ENCODE data around the gene RRAGB. TPM values are rescaled to one million over a fixed set of nuclear protein-coding genes. Genes with fewer than 3 reads are reported as not detected.
"Not testable (repeated sequence)": the region's sequence is repeated elsewhere in the genome, so short reads cannot be mapped to it uniquely, and the experiment has no call there.

Gene RRAGB
- 10 to 100 TPM in 2 of 3 donors, 1 to 10 TPM in 1; 8.9 to 17.4 (median 11.3) TPM for total RNA-seq
- long read RNA-seq, donor 1, transcript RRAGB-202 (10 exons, 2,061 nt): major isoform, 18 of 26 reads
- long read RNA-seq, donor 1, partial matches to known transcripts: 2 of 26 reads
- long read RNA-seq, donor 1, other reads (novel, unspliced or antisense): 4 of 26 reads
- long read RNA-seq, donor 2, partial matches to known transcripts: 7 of 13 reads
- long read RNA-seq, donor 2, other reads (novel, unspliced or antisense): 4 of 13 reads

GRCh38 chrX:55717521-55718497, at the start of gene RRAGB:
Gene RRAGB, plus strand, starts transcription at chrX:55717749. Its CDS starts 579 bp downstream, at chrX:55718328.
- intact Hi-C loops (cut with DNase I, micrococcal nuclease): no loop called here

GRCh38 chrX:55668084-55668483, 49.5 kb upstream of the RRAGB start:
- no peaks in the 10 kb centered on the region for H3K36me3 ChIP-seq (ENCODE audit: low read depth)
- DNase-seq (no peak), ATAC-seq (no peak)
- H3K9me3 ChIP-seq: no peaks in the 10 kb centered on the region
- H3K4me3 ChIP-seq: no peak overlapping the region
- H3K4me1 ChIP-seq (ENCODE audit: low read depth): no peaks in the 10 kb centered on the region
- intact Hi-C loops (cut with DNase I, micrococcal nuclease): no loop called here
- TF ChIP-seq CTCF (IDR thresholded peaks at IDR 0.05): no peak

More at GRCh38 chrX:55717521-55718497, at the start of gene RRAGB:
- Histone ChIP-seq H3K9me3 (no peaks in the 10 kb centered on the region), H3K36me3 (ENCODE audit: low read depth) (no peaks in the 10 kb centered on the region), H3K4me1 (ENCODE audit: low read depth) (no peaks in the 10 kb centered on the region), H3K4me3 (peak within 1 kb of the TSS; percentile 36)
- DNase-seq: peak; percentile 95 to 96 (median 95)
- TF ChIP-seq CTCF (IDR thresholded peaks at IDR 0.05): peak; percentile 17
- ATAC-seq: peak; percentile 100

- H3K36me3 ChIP-seq (ENCODE audit: low read depth); DNase-seq; ATAC-seq; H3K4me1 ChIP-seq (ENCODE audit: low read depth); H3K9me3 ChIP-seq; intact Hi-C loops (cut with DNase I, micrococcal nuclease); H3K4me3 ChIP-seq: not testable (repeated sequence)
Measured at GRCh38 chrX:55688579-55688978, 29.0 kb upstream of the RRAGB start.

GRCh38 chrX:55695227-55696018, 22.1 kb upstream of the RRAGB start:
- TF ChIP-seq CTCF (IDR thresholded peaks at IDR 0.05): no peak
- no peak overlapping the region for H3K4me3 ChIP-seq
- no peaks in the 10 kb centered on the region for H3K9me3 ChIP-seq
- ATAC-seq (no peak), DNase-seq (no peak)
- intact Hi-C loops (cut with DNase I, micrococcal nuclease): no loop called here
- no peaks in the 10 kb centered on the region for H3K4me1 ChIP-seq (ENCODE audit: low read depth)
- H3K36me3 ChIP-seq (ENCODE audit: low read depth): no peaks in the 10 kb centered on the region

- no peak overlapping the region for H3K4me3 ChIP-seq
- TF ChIP-seq CTCF (IDR thresholded peaks at IDR 0.05): no peak
Measured at GRCh38 chrX:55697381-55697780, 20.2 kb upstream of the RRAGB start.

More at GRCh38 chrX:55697381-55697780, 20.2 kb upstream of the RRAGB start:
- intact Hi-C loops (cut with DNase I, micrococcal nuclease): no loop called here
- no peaks in the 10 kb centered on the region for H3K9me3 ChIP-seq
- DNase-seq: no peak
- H3K4me1 ChIP-seq (ENCODE audit: low read depth): no peaks in the 10 kb centered on the region
- no peak for ATAC-seq
- H3K36me3 ChIP-seq (ENCODE audit: low read depth): no peaks in the 10 kb centered on the region
